ENCODE results near the gene C2CD3.
"Not testable (repeated sequence)": the region's sequence is repeated elsewhere in the genome, so short reads cannot be mapped to it uniquely, and the experiment has no call there.

C2CD3 gene

GRCh38 chr11:74162681-74163467 lies 7.9 kb downstream of the C2CD3 start:
- FAIRE-seq = no peak

- FAIRE-seq = peak; percentile 62
These were observed 11.2 kb downstream of the C2CD3 start for GRCh38 chr11:74159642-74160041.

- FAIRE-seq = peak; percentile 65
These were observed 13.6 kb downstream of the C2CD3 start for GRCh38 chr11:74157169-74157568.

- FAIRE-seq = peak; percentile 27
These were observed 16.1 kb downstream of the C2CD3 start for GRCh38 chr11:74154620-74155281.

- peak; percentile 39 for FAIRE-seq
These were observed 17.6 kb downstream of the C2CD3 start for GRCh38 chr11:74153224-74153623.

- FAIRE-seq = no peak
These were observed 23.4 kb downstream of the C2CD3 start for GRCh38 chr11:74147199-74147929.

- no peak for FAIRE-seq
These were observed 26.2 kb downstream of the C2CD3 start for GRCh38 chr11:74144592-74144991.

- peak; percentile 86 for FAIRE-seq
These were observed 28.2 kb downstream of the C2CD3 start for GRCh38 chr11:74142624-74143023.

GRCh38 chr11:74141908-74142307 lies 28.9 kb downstream of the C2CD3 start:
- FAIRE-seq = no peak

GRCh38 chr11:74141241-74141695 lies 29.5 kb downstream of the C2CD3 start:
- peak; percentile 99 for FAIRE-seq

- peak; percentile 99 for FAIRE-seq
These were observed 30.8 kb downstream of the C2CD3 start for GRCh38 chr11:74139919-74140431.

- no peak for FAIRE-seq
These were observed 31.5 kb downstream of the C2CD3 start for GRCh38 chr11:74139151-74139918.

- FAIRE-seq = peak; percentile 100
These were observed 32.2 kb downstream of the C2CD3 start for GRCh38 chr11:74138572-74138971.

GRCh38 chr11:74138021-74138420 lies 32.8 kb downstream of the C2CD3 start:
- FAIRE-seq = no peak

- FAIRE-seq = peak; percentile 99
These were observed 35.5 kb downstream of the C2CD3 start for GRCh38 chr11:74135127-74135840.

- FAIRE-seq = no peak
These were observed 36.1 kb downstream of the C2CD3 start for GRCh38 chr11:74134661-74135060.

- FAIRE-seq = no peak
These were observed 37.4 kb downstream of the C2CD3 start for GRCh38 chr11:74133436-74133835.

GRCh38 chr11:74132833-74133232 lies 38.0 kb downstream of the C2CD3 start:
- FAIRE-seq = no peak

GRCh38 chr11:74129121-74129520 lies 41.7 kb downstream of the C2CD3 start:
- not testable (repeated sequence) for FAIRE-seq

- peak; percentile 15 for FAIRE-seq
These were observed 47.8 kb downstream of the C2CD3 start for GRCh38 chr11:74123008-74123448.

GRCh38 chr11:74121804-74122203 lies 49.0 kb downstream of the C2CD3 start:
- FAIRE-seq = no peak

All from G401.6 (cell line).